Epithelial cell of alveolus of lung (primary cell): ENCODE measurements around the gene REV3L. TPM values are rescaled to one million over a fixed set of nuclear protein-coding genes. Genes with fewer than 3 reads are reported as not detected.

Experiments
- total RNA-seq: library from RNA; depleted of rRNA; stranded (reverse); fragments of >200 nt; gene quantifications from 2 replicates; pipeline ENCODE4 v1.2.1, GENCODE V29; 2015

REV3L gene
- total RNA-seq, result 8.4 and 54.2 TPM in 2 replicates

GRCh38 chr6:111482959-111483735, at the start of gene REV3L:
REV3L (minus strand) TSS chr6:111483218; CDS start chr6:111482888, 330 bp downstream.

Other genes starting within 250 kb of the REV3L start
- gene TRAF3IP2, start 122.7 kb upstream of the REV3L start, total RNA-seq, result 16.3 and 30.0 TPM in 2 replicates